ENCODE results near the gene TSPO.

TSPO gene

DNA sequence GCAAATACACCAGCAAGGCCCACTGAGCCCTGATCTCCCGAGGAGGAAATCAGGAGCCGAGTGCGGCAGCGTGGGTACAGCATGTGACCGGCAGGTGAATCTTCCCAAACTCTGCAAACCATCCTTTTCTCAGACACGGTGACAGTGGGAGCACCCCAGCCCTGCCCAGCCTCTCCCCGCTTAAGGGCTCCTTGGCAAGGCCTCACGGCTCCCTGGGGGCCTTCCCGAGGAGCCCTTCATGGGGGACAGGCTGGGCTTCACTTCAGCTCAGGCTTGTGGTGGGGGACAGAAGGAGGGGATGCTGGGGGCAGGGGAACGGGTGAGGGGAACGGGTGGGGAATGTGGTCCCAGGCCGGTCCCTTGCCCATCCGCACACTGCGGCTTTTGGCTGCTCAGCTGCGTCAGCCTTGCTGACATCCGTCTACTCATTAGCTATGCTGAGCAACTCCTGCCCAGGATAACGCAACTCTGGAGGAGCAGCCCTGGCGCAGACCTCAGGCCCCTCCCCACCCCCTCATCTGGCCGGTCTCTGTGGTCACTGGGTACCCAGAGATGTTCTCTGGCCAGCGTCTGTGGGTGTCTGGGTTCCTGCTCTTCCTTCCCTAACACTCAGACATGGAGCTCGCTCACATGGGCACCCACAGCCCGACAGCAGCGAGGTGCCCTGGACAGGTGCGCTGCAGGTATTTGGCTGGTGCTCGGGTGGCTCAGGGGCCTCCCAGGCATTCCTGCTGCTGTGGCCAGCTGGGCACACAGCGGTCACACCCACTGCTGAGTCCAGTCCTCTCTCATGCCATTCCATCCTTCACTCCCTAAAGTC lies 57.6 kb downstream of the TSPO start:
- H3K4me3 ChIP-seq (ENCODE audit: low read depth, low read length): no peak overlapping the region
- TF ChIP-seq, protein P1, sequence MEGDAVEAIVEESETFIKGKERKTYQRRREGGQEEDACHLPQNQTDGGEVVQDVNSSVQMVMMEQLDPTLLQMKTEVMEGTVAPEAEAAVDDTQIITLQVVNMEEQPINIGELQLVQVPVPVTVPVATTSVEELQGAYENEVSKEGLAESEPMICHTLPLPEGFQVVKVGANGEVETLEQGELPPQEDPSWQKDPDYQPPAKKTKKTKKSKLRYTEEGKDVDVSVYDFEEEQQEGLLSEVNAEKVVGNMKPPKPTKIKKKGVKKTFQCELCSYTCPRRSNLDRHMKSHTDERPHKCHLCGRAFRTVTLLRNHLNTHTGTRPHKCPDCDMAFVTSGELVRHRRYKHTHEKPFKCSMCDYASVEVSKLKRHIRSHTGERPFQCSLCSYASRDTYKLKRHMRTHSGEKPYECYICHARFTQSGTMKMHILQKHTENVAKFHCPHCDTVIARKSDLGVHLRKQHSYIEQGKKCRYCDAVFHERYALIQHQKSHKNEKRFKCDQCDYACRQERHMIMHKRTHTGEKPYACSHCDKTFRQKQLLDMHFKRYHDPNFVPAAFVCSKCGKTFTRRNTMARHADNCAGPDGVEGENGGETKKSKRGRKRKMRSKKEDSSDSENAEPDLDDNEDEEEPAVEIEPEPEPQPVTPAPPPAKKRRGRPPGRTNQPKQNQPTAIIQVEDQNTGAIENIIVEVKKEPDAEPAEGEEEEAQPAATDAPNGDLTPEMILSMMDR (IDR thresholded peaks at IDR 0.05; ENCODE audit: borderline replicate concordance, insufficient read depth, low read depth, low read length): no peak

DNA sequence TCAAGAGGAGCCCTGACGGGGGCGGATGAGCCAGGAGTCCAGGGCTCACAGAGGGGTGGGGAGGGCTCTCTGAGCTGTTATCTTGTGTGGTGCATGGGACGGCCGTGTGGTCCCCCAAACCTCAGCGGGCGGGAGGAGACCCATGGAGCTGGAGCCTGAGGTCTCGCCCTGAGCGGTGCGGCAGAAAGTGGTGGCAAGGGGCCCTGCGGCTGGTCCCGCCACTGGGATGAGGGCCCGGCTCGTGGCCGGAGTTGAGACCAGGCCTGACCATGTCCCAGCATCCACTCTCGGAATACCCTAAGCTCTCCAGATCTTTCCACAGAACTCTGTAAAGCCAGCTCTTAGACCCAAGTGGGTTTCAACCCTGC lies 58.1 kb downstream of the TSPO start:
- no peak overlapping the region for H3K4me3 ChIP-seq (ENCODE audit: low read depth, low read length)
- TF ChIP-seq, protein P1 (IDR thresholded peaks at IDR 0.05; ENCODE audit: borderline replicate concordance, insufficient read depth, low read depth, low read length): no peak

DNA sequence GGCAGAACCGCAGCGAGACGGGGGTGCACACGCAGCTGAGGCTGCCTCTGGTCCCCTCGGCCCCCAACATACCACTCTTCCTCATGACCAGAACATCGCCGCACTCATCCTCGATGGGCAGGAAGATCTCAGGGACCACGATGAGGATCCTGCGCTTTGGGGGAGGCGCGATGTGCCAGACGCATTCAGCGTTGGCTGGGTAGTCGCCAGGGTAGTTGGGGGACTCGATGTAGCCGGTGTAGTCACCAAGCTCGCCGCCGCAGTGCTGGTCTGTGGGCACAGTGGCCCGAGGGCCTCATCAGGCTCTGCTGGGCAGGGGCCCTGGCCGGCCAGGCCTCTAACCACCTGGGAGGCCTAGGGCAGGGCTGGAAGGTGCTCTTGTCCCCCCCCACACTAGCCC lies 58.6 kb downstream of the TSPO start:
- H3K4me3 ChIP-seq (ENCODE audit: low read depth, low read length): no peak overlapping the region
- TF ChIP-seq, protein P1 (IDR thresholded peaks at IDR 0.05; ENCODE audit: borderline replicate concordance, insufficient read depth, low read depth, low read length): no peak

DNA sequence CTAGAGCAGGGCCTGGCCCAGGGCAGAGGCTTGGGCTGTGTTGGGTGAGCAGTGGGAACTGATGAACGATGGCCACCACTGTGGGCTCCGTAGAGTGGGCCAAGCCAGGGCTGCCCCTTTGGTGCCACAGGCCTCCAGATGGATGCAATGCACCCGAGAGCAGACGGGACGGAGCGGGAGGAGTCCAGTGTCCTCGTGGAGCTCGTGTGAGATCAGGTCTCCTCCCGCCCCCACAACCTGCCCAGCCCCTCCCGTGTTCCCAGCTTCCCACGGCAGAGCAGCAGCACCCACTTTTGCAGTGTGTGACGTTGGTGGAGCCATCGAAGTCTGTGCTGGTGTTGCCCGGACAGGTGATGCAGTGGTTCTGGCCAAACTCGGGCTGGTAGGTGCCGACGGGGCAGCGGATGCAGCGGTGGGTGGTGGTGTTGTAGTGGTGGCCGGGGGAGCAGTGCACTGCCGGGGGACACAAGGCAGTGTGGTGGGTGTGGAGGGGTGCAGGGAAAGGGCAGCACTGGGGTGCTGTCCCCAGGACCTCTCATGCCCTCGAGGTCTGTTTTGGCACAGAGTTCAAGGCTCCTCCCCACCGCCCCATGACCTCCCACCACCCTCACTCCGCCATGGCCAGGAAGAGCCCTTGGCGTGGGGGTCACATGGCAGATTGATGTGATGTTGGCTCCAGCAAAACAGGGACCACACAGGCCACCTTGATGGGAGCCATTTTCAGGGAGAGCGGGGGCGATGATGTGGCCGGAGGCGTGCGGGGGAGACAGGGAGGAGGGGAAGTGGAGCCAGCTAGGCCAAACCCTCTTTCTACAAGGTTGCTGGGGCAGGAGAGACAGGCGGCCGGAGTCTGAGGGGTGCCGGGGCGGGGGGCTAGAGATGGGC lies 59.5 kb downstream of the TSPO start:
- TF ChIP-seq, protein P1 (IDR thresholded peaks at IDR 0.05; ENCODE audit: borderline replicate concordance, insufficient read depth, low read depth, low read length): no peak
- no peak overlapping the region for H3K4me3 ChIP-seq (ENCODE audit: low read depth, low read length)

DNA sequence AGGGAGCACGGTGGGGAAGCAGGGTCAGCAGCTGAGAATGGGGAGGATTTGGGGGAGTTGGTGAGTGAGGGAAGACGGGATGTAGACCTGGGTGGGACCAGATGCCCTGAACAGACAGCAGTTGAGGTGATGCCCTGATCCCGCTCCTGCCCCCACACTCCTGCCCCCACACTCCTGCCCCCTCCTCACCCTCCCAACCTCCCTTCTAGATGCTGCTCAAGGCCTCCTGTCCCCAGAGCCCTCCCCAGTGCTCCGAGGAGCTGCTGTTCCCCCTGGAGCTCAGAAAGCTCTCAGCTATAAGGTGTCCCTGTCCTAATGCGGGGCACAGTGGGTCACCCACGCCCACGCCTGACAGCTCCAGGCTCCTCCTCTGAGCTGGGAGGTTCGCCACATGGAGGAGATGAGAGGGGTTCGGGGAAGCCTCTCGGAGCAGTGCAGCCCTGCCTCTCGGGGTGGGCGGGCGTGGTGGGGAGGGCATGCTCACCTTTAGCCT lies 60.6 kb downstream of the TSPO start:
- TF ChIP-seq, protein P1 (IDR thresholded peaks at IDR 0.05; ENCODE audit: borderline replicate concordance, insufficient read depth, low read depth, low read length): no peak
- no peak overlapping the region for H3K4me3 ChIP-seq (ENCODE audit: low read depth, low read length)

DNA sequence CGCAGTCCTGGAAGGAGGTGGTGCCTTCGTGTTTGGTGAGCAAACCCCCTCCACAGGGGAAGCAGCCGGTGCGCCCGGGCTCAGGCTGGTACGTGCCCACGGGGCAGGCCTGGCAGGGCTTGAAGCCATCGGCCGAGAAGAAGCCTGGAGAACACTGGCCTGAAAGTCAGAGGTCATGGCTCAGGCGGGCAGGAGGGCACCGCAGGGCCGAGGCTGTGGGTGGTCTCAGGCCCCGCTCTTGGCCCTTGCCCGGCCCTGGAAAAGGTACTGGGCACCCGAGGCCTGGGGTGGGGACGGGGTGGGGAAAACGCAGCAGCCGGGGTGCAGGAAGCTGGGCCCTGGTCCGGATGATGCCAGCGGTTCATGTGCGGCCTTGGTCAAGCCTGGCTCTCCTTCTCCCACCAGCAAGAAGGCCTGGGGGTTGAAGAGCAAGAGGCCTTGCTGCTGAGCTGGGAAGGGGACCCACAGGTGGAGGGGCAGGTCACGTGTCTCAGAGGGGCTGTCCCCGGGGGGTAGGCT lies 61.1 kb downstream of the TSPO start:
- H3K4me3 ChIP-seq (ENCODE audit: low read depth, low read length): no peak overlapping the region
- TF ChIP-seq, protein P1 (IDR thresholded peaks at IDR 0.05; ENCODE audit: borderline replicate concordance, insufficient read depth, low read depth, low read length): no peak

Measured in GM12875 (cell line).